ENCODE results near the gene UBE2QL1.

UBE2QL1 gene

DNA sequence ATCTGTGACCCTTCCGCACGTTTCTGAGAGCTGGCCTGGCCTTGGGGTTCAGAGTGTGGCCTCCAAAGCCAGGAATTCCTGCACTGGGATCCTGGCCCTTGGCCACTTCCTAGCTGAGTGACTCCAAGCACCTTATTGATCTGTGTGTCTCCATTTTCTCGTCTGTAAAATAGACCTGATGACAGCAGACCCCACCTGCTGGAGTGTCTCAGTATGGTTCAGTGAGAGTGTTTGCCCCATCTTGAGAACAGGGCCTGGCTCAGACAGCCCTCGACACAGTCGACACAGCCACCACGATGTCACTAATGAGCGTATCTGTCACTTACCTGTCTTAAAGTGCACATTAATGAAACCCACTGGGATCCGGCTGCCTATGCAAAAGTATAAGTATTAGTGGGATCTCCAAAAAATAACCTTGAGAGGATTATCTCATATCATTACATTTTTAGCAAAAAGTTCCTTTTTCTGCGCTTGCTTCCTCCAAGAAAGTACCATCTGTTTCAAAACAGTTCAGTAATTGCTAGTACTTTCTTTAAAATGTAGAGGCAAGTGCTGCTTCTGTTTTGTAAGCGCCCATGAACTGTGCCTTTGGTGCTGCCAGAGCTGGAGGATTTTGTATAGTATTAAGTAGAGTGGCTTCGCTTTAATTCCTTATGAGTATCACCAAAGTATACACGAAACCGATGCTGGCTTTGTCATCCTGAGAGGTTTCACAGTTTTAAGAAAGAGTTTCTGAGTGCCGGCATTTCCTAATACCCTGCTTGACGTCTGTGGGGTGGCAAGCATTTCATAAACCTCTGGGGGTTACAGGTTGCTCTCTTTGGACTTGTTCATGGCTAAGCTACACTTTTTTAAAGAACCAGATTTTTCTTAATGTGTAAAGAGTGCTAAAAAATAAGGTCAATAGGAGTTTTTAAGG, 31.7 kb downstream of the UBE2QL1 start:
- DNase-seq, result no peak

DNA sequence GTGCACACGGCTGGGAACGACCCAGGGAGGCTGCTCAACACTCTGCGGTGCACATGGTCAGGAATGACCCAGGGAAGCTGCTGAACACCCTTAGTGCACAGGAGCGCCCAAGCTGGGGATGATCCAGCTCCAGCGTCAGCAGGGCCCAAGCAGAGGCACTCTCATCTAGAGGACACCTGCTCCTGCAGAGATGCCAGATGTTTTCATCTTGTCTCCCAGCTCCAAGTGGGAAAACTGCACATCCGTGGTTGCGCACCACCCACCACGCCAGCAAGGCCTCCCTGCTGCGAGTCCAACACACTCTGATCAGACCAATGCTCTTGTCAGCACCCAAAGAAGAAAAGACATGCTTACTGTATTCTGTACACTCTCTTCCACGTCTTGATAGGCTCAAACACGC, 34.1 kb downstream of the UBE2QL1 start:
- DNase-seq, result no peak

DNA sequence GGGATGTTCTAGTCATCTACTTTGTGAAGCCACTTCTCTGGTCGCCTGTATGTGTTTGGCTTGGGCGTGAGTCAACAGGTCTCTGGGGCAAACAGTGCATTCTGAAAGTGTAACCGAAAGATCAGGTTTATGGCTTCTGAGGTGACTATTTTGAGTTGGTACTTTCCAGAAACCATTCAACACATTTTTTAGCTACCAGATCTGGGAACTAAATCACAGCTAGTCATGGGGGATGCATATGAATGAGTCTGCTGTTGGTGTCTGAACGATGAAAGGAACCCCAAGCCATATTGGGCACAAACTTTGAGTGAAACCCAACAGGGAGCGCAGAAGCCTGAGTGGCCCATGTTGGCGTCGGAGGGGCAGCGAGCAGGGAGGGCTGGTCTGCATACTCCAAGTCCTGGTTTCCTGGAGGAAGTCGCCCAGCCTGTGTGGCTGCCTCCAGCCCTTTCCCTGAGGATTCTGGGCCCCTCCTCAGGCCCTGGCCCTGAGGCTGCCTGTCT, 35.3 kb downstream of the UBE2QL1 start:
- DNase-seq, result no peak

DNA sequence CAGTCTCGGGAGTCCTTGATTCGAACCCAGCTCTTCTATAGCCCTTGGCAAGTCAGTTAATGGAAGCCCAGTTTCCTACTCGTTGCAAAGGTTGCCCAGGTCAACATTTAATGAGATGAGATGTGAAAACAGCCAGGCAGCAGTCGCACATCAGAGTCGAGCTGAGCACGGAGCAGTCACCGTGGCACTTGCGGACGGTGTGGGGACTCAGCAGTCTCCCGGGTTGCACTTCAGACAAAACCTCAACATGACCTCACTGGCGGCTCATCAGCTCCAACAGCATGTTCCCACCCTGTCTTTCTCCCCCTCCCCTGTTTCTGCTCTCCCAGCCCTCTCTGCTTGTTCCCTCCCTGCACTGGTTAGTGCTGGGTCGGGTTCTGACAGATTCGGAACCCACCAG, 35.8 kb downstream of the UBE2QL1 start:
- DNase-seq, result no peak

DNA sequence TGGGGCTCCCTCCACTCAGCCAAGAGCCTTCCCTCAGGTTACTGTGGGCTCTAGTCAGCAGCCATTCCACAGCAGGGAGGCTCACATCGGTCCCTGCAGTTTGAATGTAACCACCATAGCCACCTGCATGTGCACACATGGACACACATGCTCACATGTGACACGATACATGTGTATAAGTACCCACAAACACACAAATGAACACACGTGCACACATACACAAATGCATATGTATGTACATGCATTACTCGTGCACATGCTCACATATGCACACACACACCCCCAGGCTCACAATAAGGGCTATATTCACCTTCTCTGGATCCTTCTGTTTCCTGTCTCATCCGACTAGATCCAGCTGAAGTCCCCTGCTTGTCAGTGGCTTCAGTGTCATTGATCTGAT, 36.2 kb downstream of the UBE2QL1 start:
- no peak for DNase-seq

DNA sequence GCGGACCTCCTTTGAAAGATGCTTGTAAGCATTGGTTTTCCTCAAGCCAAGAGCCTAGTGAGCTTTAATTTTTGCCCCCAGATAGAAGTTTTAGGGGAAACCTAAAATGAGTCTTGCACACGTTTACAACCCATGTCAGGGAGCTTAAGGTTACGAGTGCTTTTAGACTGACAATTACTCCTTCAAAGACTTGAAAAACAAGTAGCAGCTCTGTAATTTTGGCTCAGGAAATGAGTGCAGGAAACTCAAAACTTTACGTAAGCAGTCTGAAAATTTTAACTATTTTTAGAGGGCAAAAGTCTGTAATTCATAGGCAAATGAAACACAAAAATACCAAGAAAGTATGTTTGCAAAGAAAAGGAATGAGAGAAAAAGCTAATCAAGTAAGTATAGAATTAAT, 36.8 kb downstream of the UBE2QL1 start:
- DNase-seq, result no peak

DNA sequence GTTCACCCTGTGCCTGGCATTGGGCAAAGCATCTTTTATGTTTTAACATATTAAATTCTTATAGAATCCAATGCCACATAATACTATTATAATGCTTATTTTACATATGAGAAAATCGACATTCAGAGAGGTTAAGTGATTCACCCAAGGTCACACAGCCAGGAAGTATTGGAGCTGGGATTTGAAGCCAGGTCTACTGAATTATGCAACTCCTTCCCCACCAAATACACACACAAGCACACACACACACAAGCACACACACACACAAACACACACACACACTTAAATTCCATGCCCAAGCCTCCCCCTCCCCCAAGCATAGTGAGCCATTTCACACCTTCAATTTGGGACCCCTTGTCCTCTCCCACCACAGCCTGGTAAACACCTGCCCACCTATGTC, 37.4 kb downstream of the UBE2QL1 start:
- DNase-seq, result no peak

DNA sequence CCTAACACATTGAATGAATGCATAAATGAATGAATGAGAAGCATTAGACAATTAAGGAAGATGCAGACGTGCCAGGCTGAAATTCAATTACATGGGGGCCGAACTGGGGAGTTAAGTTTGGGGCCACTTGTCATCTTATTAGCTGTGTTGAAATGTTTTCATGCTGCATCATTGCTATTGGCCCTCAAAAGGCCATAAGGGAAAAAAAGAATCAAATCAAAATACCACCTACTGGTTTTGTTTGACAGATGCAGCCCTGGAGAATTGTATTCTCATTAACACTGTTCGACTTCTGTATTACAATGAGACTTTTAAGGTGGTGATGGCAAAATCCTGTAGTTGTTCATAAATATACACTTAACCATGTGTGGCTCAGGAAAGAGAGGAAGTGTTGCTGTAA, 38.4 kb downstream of the UBE2QL1 start:
- no peak for DNase-seq

DNA sequence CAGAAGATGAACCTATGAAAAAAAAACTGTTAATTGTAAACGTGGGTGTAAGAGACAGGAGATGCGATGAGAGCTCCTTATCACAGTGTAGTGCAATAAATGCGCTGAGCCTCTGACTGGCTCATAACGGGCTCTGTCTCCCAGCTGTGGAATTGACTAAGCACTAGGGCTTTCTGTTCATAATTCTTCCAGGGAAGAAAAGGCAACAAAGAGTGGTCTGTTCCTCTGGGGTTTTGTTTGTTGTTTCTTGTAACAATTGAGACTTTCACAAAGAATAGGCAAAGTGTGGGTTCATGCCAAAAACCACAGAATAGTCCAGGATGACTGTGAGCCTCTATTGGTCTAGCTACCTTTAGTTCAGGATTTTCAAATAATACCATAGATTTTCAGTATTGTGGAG, 39.4 kb downstream of the UBE2QL1 start:
- no peak for DNase-seq

DNA sequence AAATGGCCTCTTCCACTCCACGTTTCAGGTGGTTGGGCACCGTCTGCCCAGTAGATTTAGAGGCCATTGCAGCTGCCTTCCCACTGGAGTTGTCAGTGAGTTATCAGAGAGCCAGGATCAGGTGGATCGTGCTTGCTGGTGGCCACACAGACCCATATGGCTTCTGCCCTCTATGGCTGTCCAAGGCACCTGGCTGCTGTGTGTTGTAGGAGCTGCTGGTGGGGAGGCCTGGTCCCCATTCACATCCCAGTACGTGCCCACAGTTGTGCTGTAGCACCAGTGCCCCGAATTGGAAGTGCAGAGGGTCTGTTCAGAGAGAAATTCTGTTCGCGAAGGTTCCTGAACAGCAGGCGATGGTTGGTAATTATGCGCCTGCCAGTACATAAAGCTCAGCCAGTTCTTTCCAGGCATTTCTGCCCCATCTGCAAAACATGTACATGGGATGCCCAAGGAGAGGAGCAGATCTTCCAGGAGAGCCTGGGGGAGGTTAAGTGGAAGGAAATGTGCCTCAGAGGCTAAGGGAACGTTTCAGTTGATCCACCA, 41.1 kb downstream of the UBE2QL1 start:
- no peak for DNase-seq

DNA sequence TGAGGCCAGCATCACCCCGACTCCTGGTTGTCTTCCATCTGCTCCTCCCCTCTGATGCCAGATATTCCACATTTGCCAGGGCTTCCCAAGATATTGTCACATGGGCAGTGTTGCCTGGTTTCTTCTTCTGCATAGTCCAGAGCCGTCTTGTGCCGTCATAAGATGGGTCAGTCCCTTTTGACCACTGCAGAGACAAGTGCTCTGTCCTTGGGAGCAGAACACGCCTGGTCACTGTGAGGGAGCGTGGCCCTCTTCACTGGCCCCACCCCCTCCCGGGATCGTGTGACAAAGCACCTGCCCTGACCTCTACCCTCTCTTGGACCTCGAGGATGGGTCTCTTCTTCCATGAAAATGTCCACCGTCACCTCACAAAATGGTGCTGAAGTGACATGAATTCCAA, 41.6 kb downstream of the UBE2QL1 start:
- no peak for DNase-seq

DNA sequence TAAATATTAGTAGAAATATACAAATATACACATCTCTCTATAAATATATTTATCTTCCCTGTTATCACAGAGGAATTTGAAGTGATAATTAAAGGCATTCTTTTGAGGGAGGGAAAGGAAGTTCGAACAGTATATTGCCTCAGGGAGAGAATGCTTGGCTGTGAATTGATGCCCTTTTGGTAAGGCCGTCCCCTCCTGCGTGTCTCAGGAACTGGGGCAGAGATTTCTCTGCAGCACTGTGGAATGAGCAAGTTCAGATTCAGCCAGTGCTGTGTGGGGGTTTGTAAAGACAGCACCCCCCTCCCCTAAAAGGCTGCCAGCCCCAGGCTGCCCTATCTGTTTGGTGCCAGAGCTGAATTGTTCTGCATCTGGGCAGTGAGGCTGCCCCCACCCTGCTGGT, 42.0 kb downstream of the UBE2QL1 start:
- no peak for DNase-seq

DNA sequence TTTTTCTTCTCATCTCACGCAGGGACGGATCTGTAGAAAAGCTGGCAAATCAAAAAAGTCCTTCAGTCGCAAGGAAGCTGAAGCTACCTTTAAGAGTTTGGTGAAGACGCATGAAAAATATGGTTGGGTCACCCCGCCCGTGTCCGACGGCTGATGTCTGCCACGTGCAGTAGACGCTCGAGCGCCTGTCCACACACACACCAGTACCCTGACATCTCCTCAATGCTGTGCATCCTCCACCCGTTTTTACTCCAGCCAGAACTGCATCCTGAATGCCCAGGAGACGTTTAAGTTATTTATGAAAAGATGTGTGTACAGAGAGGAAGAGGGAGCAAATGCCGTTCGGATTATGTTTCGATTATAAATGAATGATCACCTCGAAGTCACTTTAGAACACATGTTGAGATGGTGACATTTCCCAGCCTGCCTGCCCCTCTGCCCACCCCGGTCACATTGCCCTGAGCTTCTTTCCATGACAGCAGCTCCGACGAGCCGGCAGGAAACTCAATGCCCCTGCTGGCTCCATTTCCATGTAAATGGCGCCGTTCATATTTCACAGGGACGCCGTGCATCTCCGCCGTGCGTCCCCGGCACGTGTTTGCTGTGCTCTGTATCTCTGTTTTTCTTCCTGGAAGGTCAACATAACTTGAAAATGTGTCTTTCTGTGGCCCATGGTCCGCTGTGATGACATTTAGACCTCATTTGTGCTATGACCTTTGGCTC, 42.7 kb downstream of the UBE2QL1 start:
- no peak for DNase-seq

DNA sequence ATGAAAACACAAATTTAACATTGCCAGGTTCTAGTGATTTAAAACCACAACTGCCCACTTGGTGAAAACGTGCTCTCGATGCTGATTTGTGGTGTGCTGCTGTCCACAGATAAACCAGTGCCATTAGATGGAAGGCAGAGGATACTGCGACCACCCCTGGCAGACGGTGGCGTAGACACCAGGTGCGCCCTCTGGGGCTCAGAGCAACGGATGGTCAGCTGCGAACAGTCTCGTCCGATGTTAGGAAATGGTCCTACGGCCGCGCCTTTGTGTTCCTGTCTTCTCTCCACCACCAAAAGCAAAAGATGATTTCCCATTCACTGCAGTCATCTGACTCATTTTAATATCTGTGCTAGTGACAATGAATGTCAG, 43.2 kb downstream of the UBE2QL1 start:
- DNase-seq, result no peak

DNA sequence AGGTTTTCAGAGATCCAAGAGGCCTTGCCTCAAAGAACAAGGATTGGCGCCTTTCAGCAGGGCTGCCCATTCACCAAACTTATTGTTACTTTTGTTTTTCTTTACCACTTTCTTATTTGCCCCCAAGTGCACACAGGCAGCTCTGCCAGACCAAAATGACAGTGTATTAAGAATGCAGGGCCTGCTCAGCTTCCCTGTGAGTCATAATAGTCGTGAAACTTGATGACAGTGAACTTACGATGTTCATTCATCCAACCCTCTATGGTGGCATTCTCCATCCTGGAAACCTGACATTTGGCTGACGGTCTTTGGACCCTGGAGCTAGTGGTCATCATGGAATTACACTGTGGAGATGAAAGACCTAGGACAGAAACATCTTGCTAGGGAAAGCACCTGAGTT, 44.3 kb downstream of the UBE2QL1 start:
- DNase-seq, result no peak

DNA sequence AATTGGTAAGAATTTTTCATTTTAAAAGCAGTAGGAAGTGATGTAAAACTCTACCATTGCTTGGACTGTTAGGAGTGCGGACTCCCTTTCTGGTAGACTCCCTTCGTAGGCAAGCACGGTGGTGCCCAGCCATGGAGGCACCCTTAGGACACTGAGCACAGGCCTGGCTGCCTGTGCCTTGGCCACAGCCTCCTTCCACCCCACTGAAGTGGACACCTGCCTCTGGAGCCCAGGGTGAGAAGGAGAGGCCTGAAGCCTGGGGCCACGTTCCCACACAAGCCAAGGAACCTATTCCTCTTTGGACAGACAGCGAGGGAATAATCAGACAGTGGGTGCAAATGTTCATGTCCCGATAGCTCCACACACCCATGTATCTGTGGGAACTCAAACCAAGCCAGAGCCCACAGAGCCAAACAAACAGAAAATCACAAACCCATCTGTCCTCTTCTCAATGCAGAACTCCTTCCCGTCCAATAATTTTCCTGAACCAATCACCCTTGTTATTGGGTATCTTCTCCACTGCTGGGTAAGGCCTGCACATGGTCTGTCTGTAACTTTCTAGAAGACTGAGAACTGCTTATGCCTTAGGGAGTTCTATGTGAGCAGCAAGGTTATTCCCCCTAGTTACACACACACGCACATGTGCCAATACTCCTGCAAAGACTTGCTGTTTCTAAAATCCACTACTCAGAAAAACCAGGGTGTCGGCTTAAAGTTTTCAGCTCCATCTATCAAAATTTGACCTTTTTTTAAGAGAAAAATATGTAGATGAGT, 45.2 kb downstream of the UBE2QL1 start:
- no peak for DNase-seq

DNA sequence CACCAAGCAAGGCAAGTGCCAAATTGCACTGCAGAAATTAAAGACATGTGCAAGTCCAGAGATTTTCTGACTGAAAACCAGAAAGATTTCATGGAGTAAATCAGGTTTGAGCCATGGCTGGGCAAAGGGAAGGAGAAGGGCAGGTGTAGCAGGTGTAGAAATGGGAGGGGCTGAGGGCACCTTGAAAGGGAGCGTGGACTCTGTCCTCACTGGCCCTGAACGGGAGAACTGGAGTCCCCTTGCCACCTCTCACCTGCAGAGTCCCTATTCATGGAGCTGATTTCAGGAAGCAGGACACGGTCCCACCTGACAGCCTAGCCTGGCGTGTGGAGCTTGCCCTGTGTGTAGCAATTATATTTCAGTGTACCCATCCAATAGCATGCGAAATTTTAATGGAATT, 46.3 kb downstream of the UBE2QL1 start:
- DNase-seq, result no peak

DNA sequence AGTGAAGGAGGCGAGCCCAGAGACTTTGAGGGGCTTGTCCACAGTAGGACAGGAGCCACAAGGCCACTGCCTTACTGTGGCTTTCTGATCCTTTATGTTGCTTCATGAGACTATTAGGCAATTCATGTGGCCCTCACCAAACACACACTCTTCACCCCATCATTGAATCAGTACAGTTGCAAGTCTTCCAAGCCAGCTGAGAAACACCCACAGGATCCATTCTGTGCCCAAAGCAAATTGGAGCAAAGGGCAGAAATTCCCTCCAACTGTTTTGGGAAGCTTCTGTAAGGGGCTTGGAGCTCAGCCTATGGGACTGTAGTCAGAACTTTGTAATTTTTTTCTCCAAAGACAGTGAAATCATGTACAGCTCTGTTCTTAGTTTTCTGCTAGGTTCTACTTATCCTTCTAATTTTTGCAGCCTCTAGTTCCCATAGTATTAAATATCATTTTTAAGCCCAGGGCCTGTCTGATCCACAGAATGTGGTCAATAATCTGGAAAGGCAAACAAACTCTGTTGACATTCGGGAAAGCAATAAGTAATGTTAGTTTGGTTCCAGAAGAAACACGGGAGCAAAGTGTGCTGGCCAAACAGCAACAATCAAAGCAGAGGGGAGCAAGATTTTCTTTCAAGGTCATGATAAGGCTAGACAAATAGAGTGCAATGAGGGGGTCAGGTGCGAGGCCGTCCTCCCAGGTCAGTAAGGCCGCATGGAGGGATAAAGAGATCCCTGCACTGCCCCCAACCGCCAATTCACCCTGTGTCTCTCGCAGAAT, 47.0 kb downstream of the UBE2QL1 start:
- DNase-seq, result no peak

DNA sequence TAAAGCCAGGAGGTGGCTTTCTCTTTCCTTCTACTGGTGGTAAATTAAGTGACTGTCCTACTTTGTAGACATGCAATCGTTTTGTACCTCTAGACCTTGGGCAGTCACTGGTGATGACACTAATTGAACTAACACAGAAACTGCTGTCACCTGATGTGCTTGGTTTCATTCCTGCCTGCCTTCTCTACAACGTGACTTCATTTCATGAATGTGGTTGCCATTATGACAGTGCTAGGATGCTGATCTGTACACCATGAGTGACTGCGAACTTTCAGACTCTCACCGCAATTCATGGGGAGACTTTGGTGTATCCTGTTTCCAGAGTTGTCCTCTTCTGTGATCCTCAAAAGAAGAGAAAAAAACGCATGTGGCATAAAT, 47.5 kb downstream of the UBE2QL1 start:
- DNase-seq, result no peak

DNA sequence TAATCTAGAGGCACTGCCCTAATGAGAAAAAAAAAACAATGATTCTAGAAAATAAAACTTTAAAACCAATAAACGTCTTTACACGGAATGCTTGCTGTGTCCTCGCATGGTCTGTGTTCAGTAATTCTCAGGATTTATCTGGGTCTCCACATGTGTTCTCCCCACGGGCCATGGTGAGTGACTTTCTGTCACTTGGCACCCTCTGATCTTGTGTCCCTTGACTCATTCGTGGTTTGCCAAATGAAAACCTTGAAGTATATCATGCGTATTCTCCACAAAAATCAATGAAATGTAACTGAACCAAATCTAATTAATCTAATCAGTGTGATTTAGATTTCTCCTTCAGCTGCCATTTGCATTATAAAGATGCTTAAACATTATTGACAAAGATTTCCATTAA, 48.0 kb downstream of the UBE2QL1 start:
- no peak for DNase-seq

DNA sequence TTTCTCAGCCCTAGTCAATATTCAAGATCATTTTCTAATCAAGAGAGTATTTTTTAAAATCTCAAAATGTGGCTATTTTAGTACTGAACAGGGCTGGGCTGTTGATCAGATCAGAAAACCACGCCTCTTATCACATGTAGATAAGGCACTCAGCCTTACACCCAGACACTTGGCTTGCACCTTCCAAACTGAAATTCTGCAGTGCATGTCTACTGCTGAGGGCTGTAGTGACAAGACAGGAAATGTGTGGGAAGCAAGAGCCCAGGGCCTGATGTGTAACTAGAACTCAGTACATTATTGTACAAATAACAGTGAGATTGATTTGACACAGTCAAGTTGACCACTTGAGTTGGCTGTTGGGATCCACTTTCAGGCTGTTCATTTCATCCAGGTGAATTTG, 48.6 kb downstream of the UBE2QL1 start:
- DNase-seq, result no peak

DNA sequence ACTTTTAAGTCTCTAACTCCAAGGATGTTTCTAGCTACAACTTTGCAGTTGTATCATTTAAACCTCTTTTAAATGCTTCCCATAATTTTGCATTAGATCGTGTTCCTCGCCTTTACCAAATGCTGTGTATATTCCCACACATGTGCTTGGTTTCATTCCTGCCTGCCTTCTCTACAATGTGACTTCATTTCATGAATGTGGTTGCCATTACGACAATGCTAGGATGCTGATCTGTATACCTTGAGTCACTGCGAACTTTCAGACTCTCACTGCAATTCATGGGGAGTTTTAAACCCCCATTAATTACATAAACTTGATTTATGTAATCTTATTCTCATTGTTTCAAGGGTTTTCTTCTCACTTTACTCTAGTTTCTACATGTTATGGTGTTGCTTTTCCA, 50.3 kb downstream of the UBE2QL1 start:
- no peak for DNase-seq

DNA sequence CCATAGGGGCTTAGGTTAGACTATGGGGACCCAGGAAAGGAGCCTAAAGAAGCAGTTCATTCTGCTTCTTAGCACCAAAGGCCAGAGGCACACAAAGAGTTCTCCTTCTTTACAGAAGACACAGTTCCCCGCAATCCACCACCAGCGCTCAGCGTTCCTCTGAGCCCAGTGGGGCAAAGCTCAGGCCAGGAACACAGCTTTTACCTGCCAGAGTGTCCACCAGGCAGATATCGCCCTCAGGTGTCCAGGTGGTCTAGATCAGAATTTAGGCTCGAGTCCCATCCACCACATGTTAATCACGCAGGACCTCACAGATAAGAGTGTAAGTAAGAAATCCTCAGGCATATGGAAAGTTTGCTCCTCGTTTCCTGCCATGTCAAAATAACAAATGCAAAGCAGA, 53.0 kb downstream of the UBE2QL1 start:
- no peak for DNase-seq
